PFSK-1 (cell line): Measurements from ENCODE around the gene NKX1-2. TPM values are rescaled to one million over a fixed set of nuclear protein-coding genes. Genes with fewer than 3 reads are reported as not detected.

Experiments
- FOXP2 ChIP-seq: optimal IDR thresholded peaks from 2 replicates; pipeline ENCODE3; 2011; ENCODE audit warnings: borderline replicate concordance, control low read depth, inconsistent platforms; ENCODE audit not compliant: insufficient read depth; ENCODE audit errors: extremely low read length, extremely low read depth
- POLR2AphosphoS5 ChIP-seq: IDR thresholded peaks from 2 replicates; pipeline ENCODE4 v1.6.1; 2012; ENCODE audit warnings: low read depth, mild to moderate bottlenecking, control low read depth, low read length, moderate library complexity
- REST ChIP-seq, 2 experiments: IDR thresholded peaks; 2 replicates each; pipeline versions ENCODE4 v1.6.1 to v1.8.0; 2011 to 2012; ENCODE audit warnings: low read depth in 2 of 2, low read length in 2 of 2, control low read depth in 1 of 2, inconsistent platforms in 1 of 2, mild to moderate bottlenecking in 1 of 2, moderate library complexity in 1 of 2; ENCODE audit not compliant: insufficient read depth in 1 of 2
- SIN3A ChIP-seq: IDR thresholded peaks from 2 replicates; pipeline ENCODE4 v1.6.1; 2012; ENCODE audit warnings: mild to moderate bottlenecking, low read length, moderate library complexity, borderline replicate concordance; ENCODE audit not compliant: insufficient read depth
- TAF1 ChIP-seq: IDR thresholded peaks from 2 replicates; pipeline ENCODE4 v1.6.1; 2012; ENCODE audit warnings: low read length, control low read depth, borderline replicate concordance; ENCODE audit not compliant: insufficient read depth
- polyA plus RNA-seq: library from polyadenylated mRNA; unstranded; fragments of >200 nt; gene quantifications from one replicate; pipeline ENCODE4 v1.2.1, GENCODE V29; 2012; ENCODE audit warnings: low read depth, missing spikeins; ENCODE audit not compliant: insufficient read length

NKX1-2 gene
- not detected for polyA plus RNA-seq

- TF ChIP-seq REST (IDR thresholded peaks at IDR 0.05; ENCODE audit: insufficient read depth in 1 of 2, low read depth in 2 of 2, low read length in 2 of 2) (no peak), SIN3A (no peak), POLR2AphosphoS5 (no peak), TAF1 (no peak), FOXP2 (no peak)
Observed at GRCh38 chr10:124450012-124450782, at the start of gene NKX1-2. Gene NKX1-2, minus strand, starts transcription at chr10:124450035. Its CDS starts 92 bp downstream, at chr10:124449943.

GRCh38 chr10:124498056-124498455 is 48.2 kb upstream of the NKX1-2 start:
- TF ChIP-seq TAF1, result no peak
- no peak for TF ChIP-seq FOXP2
- TF ChIP-seq POLR2AphosphoS5, result no peak
- TF ChIP-seq SIN3A, result no peak
- no peak for TF ChIP-seq REST (IDR thresholded peaks at IDR 0.05; ENCODE audit: insufficient read depth in 1 of 2, low read depth in 2 of 2, low read length in 2 of 2)

GRCh38 chr10:124497196-124497881 is 47.5 kb upstream of the NKX1-2 start:
- TF ChIP-seq SIN3A (no peak), REST (IDR thresholded peaks at IDR 0.05; ENCODE audit: insufficient read depth in 1 of 2, low read depth in 2 of 2, low read length in 2 of 2) (no peak)

GRCh38 chr10:124496620-124497019 is 46.8 kb upstream of the NKX1-2 start:
- no peak for TF ChIP-seq POLR2AphosphoS5
- TF ChIP-seq FOXP2, result no peak
- TF ChIP-seq TAF1, result no peak
- TF ChIP-seq REST (IDR thresholded peaks at IDR 0.05; ENCODE audit: insufficient read depth in 1 of 2, low read depth in 2 of 2, low read length in 2 of 2), result no peak
- no peak for TF ChIP-seq SIN3A
